Heart left ventricle (tissue), 13 donors: Measurements from ENCODE around the gene TANC2.

Experiments
- CTCF ChIP-seq, 12 donors: fragments of 200-600 bp; sonication (generic) in 4 of 12; IDR thresholded peaks; one replicate each; pipeline versions ENCODE4 v1.5.0 to v1.8.0; 2018 to 2022; ENCODE audit warnings: antibody characterized with exemption in 12 of 12, mild to moderate bottlenecking in 5 of 12
- POLR2A ChIP-seq, 2 donors: fragments of 450-650 bp; IDR thresholded peaks; one replicate each; pipeline ENCODE4 v1.6.1; 2017; ENCODE audit warnings: antibody characterized with exemption in 2 of 2, mild to moderate bottlenecking in 2 of 2, moderate library complexity in 2 of 2
- donor health status: ischemic (EF 13 %, LVEDD 7.1; RV severe dilation, severe dysfunction).
- donor health status: DM: no; HTN: yes; CAD: no.
- donor health status: DM: no; HTN: no; CAD: no.
- donor health status: ischemic (EF 25% LVEDD 6.9; RV normal size, moderate dysfunction).
- donor health status: ischemic (EF 25% LVEDD 5.7; RV mildly dilated, moderate dysfunction).
- donor health status: ischemic (EF 35%, LVEDD 5.7; RV mildly dilated, moderate dysfunction).
- donor health status: nonischemic (EF 11% LVEDD 7.7; RV severe dilation, severe dysfunction).
- donor health status: DM: yes; HTN: yes; CAD: no.
- donor health status: PGD.
- donor health status: ischemic (EF 29% LVEDD 5.4; RV normal size, mild dysfunction).
- donor health status: nonischemic (EF 23%, LVEDD 6.1; RV moderate dilation, normal function).

- no peak for TF ChIP-seq CTCF (IDR thresholded peaks at IDR 0.05)
- no peak for TF ChIP-seq POLR2A (IDR thresholded peaks at IDR 0.05)
Measured at GRCh38 chr17:62998665-62999393, 32.8 kb downstream of the TANC2 start.
